Trophoblast cell (in vitro differentiated cells and primary cell): ENCODE data around the gene NDE1.

Source experiments
- DNase-seq, 2 donors: peaks; one replicate each; pipeline ENCODE4 v3.0.0-alpha.2; 2016
- H2AFZ ChIP-seq: 2 replicates; pipeline ENCODE4 v1.6.1; 2013; ENCODE audit warnings: low read length, moderate library complexity, mild to moderate bottlenecking; ENCODE audit not compliant: insufficient read depth, poor library complexity
- H2AK5ac ChIP-seq: 2 replicates; pipeline ENCODE4 v1.6.1; 2013; ENCODE audit warnings: mild to moderate bottlenecking, low read length
- H2BK120ac ChIP-seq: 2 replicates; pipeline ENCODE4 v1.6.1; 2013; ENCODE audit warnings: low read length, mild to moderate bottlenecking, moderate library complexity; ENCODE audit not compliant: insufficient read depth, poor library complexity
- H2BK12ac ChIP-seq: 2 replicates; pipeline ENCODE4 v1.6.1; 2013; ENCODE audit warnings: mild to moderate bottlenecking, low read length, moderate library complexity
- H2BK5ac ChIP-seq: 2 replicates; pipeline ENCODE4 v1.6.1; 2013; ENCODE audit warnings: low read length, low read depth, moderate library complexity, mild to moderate bottlenecking; ENCODE audit not compliant: poor library complexity
- H3K14ac ChIP-seq: 2 replicates; pipeline ENCODE4 v1.6.1; 2013; ENCODE audit warnings: mild to moderate bottlenecking, low read length
- H3K18ac ChIP-seq: 2 replicates; pipeline ENCODE4 v1.6.1; 2013; ENCODE audit warnings: mild to moderate bottlenecking, low read length
- H3K23ac ChIP-seq: 2 replicates; pipeline ENCODE4 v1.6.1; 2013; ENCODE audit warnings: low read length
- H3K27ac ChIP-seq: 2 replicates; pipeline ENCODE4 v1.5.1; 2013; ENCODE audit warnings: low read depth, mild to moderate bottlenecking, inconsistent platforms, low read length, moderate library complexity
- H3K27me3 ChIP-seq: 2 replicates; pipeline ENCODE4 v1.6.1; 2013; ENCODE audit warnings: inconsistent platforms, mild to moderate bottlenecking, low read length, moderate library complexity; ENCODE audit not compliant: insufficient read depth
- H3K36me3 ChIP-seq, 2 experiments: 1 replicate in 1 of 2; 2 replicates in 1 of 2; pipeline ENCODE4 v1.6.1; 2013; ENCODE audit warnings: low read length in 2 of 2, mild to moderate bottlenecking in 2 of 2, moderate library complexity in 1 of 2; ENCODE audit not compliant: insufficient read depth in 2 of 2, control insufficient read depth in 1 of 2
- H3K4ac ChIP-seq: 2 replicates; pipeline ENCODE4 v1.6.1; 2013; ENCODE audit warnings: low read depth, mild to moderate bottlenecking, low read length, moderate library complexity
- H3K4me1 ChIP-seq, 2 experiments: 1 replicate in 1 of 2; 2 replicates in 1 of 2; pipeline ENCODE4 v1.6.1; 2013; ENCODE audit warnings: low read length in 2 of 2, mild to moderate bottlenecking in 2 of 2, moderate library complexity in 1 of 2; ENCODE audit not compliant: insufficient read depth in 2 of 2, control insufficient read depth in 1 of 2
- H3K4me2 ChIP-seq: 2 replicates; pipeline ENCODE4 v1.6.1; 2013; ENCODE audit warnings: inconsistent platforms, mild to moderate bottlenecking, low read length, moderate library complexity
- H3K4me3 ChIP-seq: 2 replicates; pipeline ENCODE4 v1.5.1; 2013; ENCODE audit warnings: mild to moderate bottlenecking, low read depth, low read length, inconsistent platforms
- H3K79me1 ChIP-seq: one replicate; pipeline ENCODE4 v1.6.1; 2013; ENCODE audit warnings: low read length
- H3K79me2 ChIP-seq: 2 replicates; pipeline ENCODE4 v1.6.1; 2013; ENCODE audit warnings: low read length, mild to moderate bottlenecking; ENCODE audit not compliant: control insufficient read depth, insufficient read depth, poor library complexity
- H3K9ac ChIP-seq: 2 replicates; pipeline ENCODE4 v1.6.1; 2013; ENCODE audit warnings: mild to moderate bottlenecking, low read length
- H3K9me3 ChIP-seq: 2 replicates; pipeline ENCODE4 v1.6.1; 2013; ENCODE audit warnings: low read depth, mild to moderate bottlenecking, control low read depth, inconsistent platforms, low read length; ENCODE audit not compliant: insufficient read depth
- H4K12ac ChIP-seq: 2 replicates; pipeline ENCODE4 v1.6.1; 2013; ENCODE audit warnings: low read depth, mild to moderate bottlenecking, low read length, moderate library complexity
- H4K8ac ChIP-seq: 2 replicates; pipeline ENCODE4 v1.6.1; 2013; ENCODE audit warnings: low read depth, mild to moderate bottlenecking, low read length, moderate library complexity
- H4K91ac ChIP-seq: one replicate; pipeline ENCODE4 v1.6.1; 2013; ENCODE audit warnings: low read depth, mild to moderate bottlenecking, low read length, moderate library complexity
- WGBS: extraction: QIAGEN DNeasy Blood & Tissue Kit; methylation state at CpG from one replicate; pipeline ENCODE4 v1.1.7; 2013; ENCODE audit warnings: missing lambda C conversion rate; ENCODE audit not compliant: insufficient read length, insufficient coverage; ENCODE audit errors: extremely low coverage; 5-methylcytosine and 5-hydroxymethylcytosine counted together

The NDE1 gene

GRCh38 chr16:15649727-15650018, 372 bp upstream of the NDE1 start:
- Histone ChIP-seq H2BK5ac (no peak overlapping the region), H2BK120ac (no peak overlapping the region), H2AFZ (no peak overlapping the region), H3K36me3 (no peaks in the 10 kb centered on the region), H3K79me2 (peaks cover 2% of the 10 kb centered on the region), H3K23ac (no peak overlapping the region), H4K12ac (no peak overlapping the region), H3K4ac (no peak overlapping the region), H3K14ac (no peak overlapping the region), H3K9me3 (no peaks in the 10 kb centered on the region), H2BK12ac (no peak overlapping the region), H2AK5ac (no peak overlapping the region), H4K8ac (no peak overlapping the region), H3K27me3 (no peaks in the 10 kb centered on the region), H3K4me2 (peak overlapping the region; percentile 87), H3K27ac (no peak overlapping the region), H3K9ac (peak overlapping the region; percentile 68), H3K18ac (no peak overlapping the region), H3K4me1 (peaks cover 0 to 2% of the 10 kb centered on the region in 2 experiments), H3K4me3 (peak overlapping the region; percentile 23), H3K79me1 (peaks cover 3% of the 10 kb centered on the region), H4K91ac (no peak overlapping the region)
- no CpG with 5 or more reads among the region's 14 CpGs for WGBS
- no peak for DNase-seq

GRCh38 chr16:15650698-15651171, 690 bp downstream of the NDE1 start:
- H3K27me3 ChIP-seq: no peaks in the 10 kb centered on the region
- H3K79me2 ChIP-seq: peaks cover 2% of the 10 kb centered on the region
- peak in 1 of 2 donors; percentile 16 for DNase-seq
- H3K27ac ChIP-seq: no peak overlapping the region
- H3K4me2 ChIP-seq: peak overlapping the region; percentile 74
- H3K79me1 ChIP-seq: peaks cover 3% of the 10 kb centered on the region
- H2AK5ac ChIP-seq: no peak overlapping the region
- H3K4ac ChIP-seq: peak overlapping the region; percentile 44
- peak overlapping the region; percentile 43 for H3K14ac ChIP-seq
- no peaks in the 10 kb centered on the region for H3K9me3 ChIP-seq
- H3K4me3 ChIP-seq: peak overlapping the region; percentile 86
- peaks cover 0 to 2% of the 10 kb centered on the region in 2 experiments for H3K4me1 ChIP-seq
- H4K12ac ChIP-seq: peak overlapping the region; percentile 78
- no peak overlapping the region for H2BK5ac ChIP-seq
- no CpG with 5 or more reads among the region's 18 CpGs for WGBS
- H3K9ac ChIP-seq: peak overlapping the region; percentile 92
- peak overlapping the region; percentile 86 for H2AFZ ChIP-seq
- peak overlapping the region; percentile 79 for H4K91ac ChIP-seq
- no peak overlapping the region for H2BK120ac ChIP-seq
- peak overlapping the region; percentile 64 for H4K8ac ChIP-seq
- no peak overlapping the region for H2BK12ac ChIP-seq
- peak overlapping the region; percentile 27 for H3K18ac ChIP-seq
- no peaks in the 10 kb centered on the region for H3K36me3 ChIP-seq
- H3K23ac ChIP-seq: no peak overlapping the region

DNA sequence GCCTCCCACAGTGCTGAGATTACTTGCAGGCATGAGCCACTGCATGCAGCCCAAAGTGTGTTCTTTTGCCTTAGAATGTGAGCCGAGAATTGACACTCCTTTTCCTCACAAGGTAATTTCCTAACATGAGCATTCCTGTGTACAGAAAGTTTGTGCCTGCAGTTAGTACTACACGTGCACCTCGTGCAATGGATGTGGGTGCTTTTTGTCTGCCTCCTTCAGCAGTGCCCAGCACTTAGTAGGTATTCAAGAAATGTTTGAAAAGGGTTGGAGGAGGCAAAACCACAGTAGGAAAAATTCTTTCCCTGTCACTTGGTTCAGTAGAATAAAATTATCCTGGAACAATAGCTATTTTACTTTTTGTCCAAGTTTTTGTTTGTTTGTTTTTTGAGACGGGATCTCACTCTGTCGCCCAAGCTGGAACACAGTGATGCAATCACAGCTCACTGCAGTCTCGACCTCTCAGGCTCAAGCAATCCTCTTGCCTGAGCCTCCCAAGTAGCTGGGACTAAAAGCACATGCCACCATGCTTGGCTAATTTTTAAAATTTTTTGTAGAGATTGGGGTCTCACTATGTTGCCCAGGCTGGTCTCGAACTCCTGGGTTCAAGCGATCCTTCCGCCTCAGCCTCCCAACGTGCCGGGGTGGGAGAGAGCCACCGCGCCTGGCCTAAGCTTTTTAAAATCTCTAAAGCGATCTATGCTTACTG, 2.4 kb downstream of the NDE1 start:
- H3K4me1 ChIP-seq: peaks cover 0 to 2% of the 10 kb centered on the region in 2 experiments
- H3K9me3 ChIP-seq: no peaks in the 10 kb centered on the region
- H3K23ac ChIP-seq: peak overlapping the region; percentile 91
- no peak overlapping the region for H2BK12ac ChIP-seq
- no peak overlapping the region for H4K8ac ChIP-seq
- H2AK5ac ChIP-seq: no peak overlapping the region
- H3K27ac ChIP-seq: no peak overlapping the region
- no peak overlapping the region for H3K4me2 ChIP-seq
- no peak overlapping the region for H3K18ac ChIP-seq
- DNase-seq: no peak
- no CpG with 5 or more reads among the region's 14 CpGs for WGBS
- H2BK5ac ChIP-seq: no peak overlapping the region
- no peaks in the 10 kb centered on the region for H3K27me3 ChIP-seq
- H4K91ac ChIP-seq: no peak overlapping the region
- H3K4ac ChIP-seq: no peak overlapping the region
- no peak overlapping the region for H2BK120ac ChIP-seq
- H3K36me3 ChIP-seq: peaks cover 0 to 2% of the 10 kb centered on the region in 2 experiments
- peaks cover 2% of the 10 kb centered on the region for H3K79me2 ChIP-seq
- H3K9ac ChIP-seq: no peak overlapping the region
- H3K4me3 ChIP-seq: no peak overlapping the region
- no peak overlapping the region for H3K14ac ChIP-seq
- peaks cover 3% of the 10 kb centered on the region for H3K79me1 ChIP-seq
- no peak overlapping the region for H2AFZ ChIP-seq
- H4K12ac ChIP-seq: no peak overlapping the region

DNA sequence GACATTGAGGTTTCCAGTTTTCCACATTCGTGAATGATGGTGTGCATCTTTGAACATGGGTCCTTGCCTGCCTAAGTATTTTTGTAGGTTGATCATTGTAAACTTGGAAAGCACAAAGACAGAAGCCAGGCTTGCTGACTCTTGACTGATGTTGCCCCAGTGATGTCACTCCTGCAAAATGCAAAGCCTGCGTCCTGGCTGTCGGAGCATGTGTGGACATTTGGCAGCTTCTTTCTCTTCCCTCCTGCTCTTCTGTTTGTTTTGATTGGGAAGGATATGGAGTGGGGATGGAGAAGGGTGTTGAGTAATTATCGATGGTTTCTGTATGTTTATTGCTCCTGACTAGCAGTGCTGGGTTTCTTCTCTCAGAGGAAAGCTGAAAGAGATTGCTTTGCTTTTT, 3.2 kb downstream of the NDE1 start:
- Histone ChIP-seq H3K36me3 (peaks cover 0 to 2% of the 10 kb centered on the region in 2 experiments), H3K4me1 (peaks cover 0 to 2% of the 10 kb centered on the region in 2 experiments), H3K27me3 (no peaks in the 10 kb centered on the region), H2BK120ac (no peak overlapping the region), H3K79me2 (peaks cover 2% of the 10 kb centered on the region), H3K27ac (no peak overlapping the region), H2BK5ac (no peak overlapping the region), H3K18ac (no peak overlapping the region), H3K9ac (no peak overlapping the region), H3K4ac (no peak overlapping the region), H2BK12ac (no peak overlapping the region), H2AK5ac (no peak overlapping the region), H3K79me1 (peaks cover 3% of the 10 kb centered on the region), H3K23ac (no peak overlapping the region), H3K9me3 (no peaks in the 10 kb centered on the region), H4K12ac (no peak overlapping the region), H3K4me3 (no peak overlapping the region), H3K14ac (no peak overlapping the region), H3K4me2 (no peak overlapping the region), H4K8ac (no peak overlapping the region), H4K91ac (no peak overlapping the region), H2AFZ (no peak overlapping the region)
- 100% methylated on average over 1 of the region's 4 CpGs for WGBS
- peak in 1 of 2 donors; percentile 12 for DNase-seq
